KMS-11 (cell line): ENCODE data around the gene PTPN22.

ENCODE experiments used
- H2AFZ ChIP-seq: fragments of 200-600 bp; sonication (generic); 2 replicates; pipeline ENCODE4 v1.6.1; 2016; ENCODE audit warnings: antibody characterized with exemption, mixed run types, low read depth
- H3K27ac ChIP-seq: fragments of 200-600 bp; sonication (generic); 2 replicates; pipeline ENCODE4 v1.6.1; 2016; ENCODE audit warnings: mild to moderate bottlenecking, mixed run types
- H3K27me3 ChIP-seq: fragments of 200-600 bp; sonication (generic); 2 replicates; pipeline ENCODE4 v1.6.1; 2017; ENCODE audit warnings: mild to moderate bottlenecking, low read depth, mixed run types, moderate library complexity; ENCODE audit not compliant: insufficient read depth
- H3K36me3 ChIP-seq: fragments of 200-600 bp; sonication (generic); 2 replicates; pipeline ENCODE4 v1.6.1; 2017; ENCODE audit warnings: mild to moderate bottlenecking, mixed run types; ENCODE audit not compliant: insufficient read depth
- H3K4me1 ChIP-seq: fragments of 200-600 bp; sonication (generic); 2 replicates; pipeline ENCODE4 v1.6.1; 2016; ENCODE audit warnings: mild to moderate bottlenecking, low read depth, mixed run types; ENCODE audit not compliant: poor library complexity, severe bottlenecking
- H3K4me2 ChIP-seq: fragments of 200-600 bp; sonication (generic); 2 replicates; pipeline ENCODE4 v1.7.0; 2016; ENCODE audit warnings: mild to moderate bottlenecking, mixed run types
- H3K4me3 ChIP-seq: fragments of 200-600 bp; sonication (generic); IDR thresholded peaks from 2 replicates; pipeline ENCODE4 v1.6.1; 2017; ENCODE audit warnings: low read depth, low read length, mixed read lengths; ENCODE audit not compliant: insufficient read depth
- H3K79me2 ChIP-seq: fragments of 200-600 bp; sonication (generic); 2 replicates; pipeline ENCODE4 v1.6.1; 2016; ENCODE audit warnings: low read depth, mixed run types; ENCODE audit not compliant: insufficient read depth
- H3K9ac ChIP-seq: fragments of 200-600 bp; sonication (generic); 2 replicates; pipeline ENCODE4 v1.6.1; 2016; ENCODE audit warnings: mild to moderate bottlenecking, mixed run types
- H4K20me1 ChIP-seq: fragments of 200-600 bp; sonication (generic); 2 replicates; pipeline ENCODE4 v1.6.1; 2016; ENCODE audit warnings: mild to moderate bottlenecking, mixed run types; ENCODE audit not compliant: insufficient read depth
- TF ChIP-seq, protein P1 (sequence below): fragments of 200-600 bp; sonication (generic); conservative IDR thresholded peaks from 2 replicates; pipeline ENCODE4 v1.6.1; 2017; ENCODE audit warnings: low read depth, mild to moderate bottlenecking, antibody characterized with exemption, low read length, moderate library complexity, mixed read lengths

PTPN22 gene

GRCh38 chr1:113786069-113786468 lies 85.4 kb downstream of the PTPN22 start:
- no peak overlapping the region for H2AFZ ChIP-seq
- H3K4me2 ChIP-seq = peak overlapping the region; percentile 29
- H3K9ac ChIP-seq = no peak overlapping the region
- no peaks in the 10 kb centered on the region; the same call in 1 of the 2 replicates for H3K79me2 ChIP-seq
- H3K4me1 ChIP-seq = peaks cover 69% of the 10 kb centered on the region
- H3K27ac ChIP-seq = no peak overlapping the region
- no peaks in the 10 kb centered on the region for H3K36me3 ChIP-seq
- 0 out of 2 replicates have a peak, but pooled peaks cover 3% of the 10 kb centered on the region for H4K20me1 ChIP-seq
- TF ChIP-seq, protein P1, sequence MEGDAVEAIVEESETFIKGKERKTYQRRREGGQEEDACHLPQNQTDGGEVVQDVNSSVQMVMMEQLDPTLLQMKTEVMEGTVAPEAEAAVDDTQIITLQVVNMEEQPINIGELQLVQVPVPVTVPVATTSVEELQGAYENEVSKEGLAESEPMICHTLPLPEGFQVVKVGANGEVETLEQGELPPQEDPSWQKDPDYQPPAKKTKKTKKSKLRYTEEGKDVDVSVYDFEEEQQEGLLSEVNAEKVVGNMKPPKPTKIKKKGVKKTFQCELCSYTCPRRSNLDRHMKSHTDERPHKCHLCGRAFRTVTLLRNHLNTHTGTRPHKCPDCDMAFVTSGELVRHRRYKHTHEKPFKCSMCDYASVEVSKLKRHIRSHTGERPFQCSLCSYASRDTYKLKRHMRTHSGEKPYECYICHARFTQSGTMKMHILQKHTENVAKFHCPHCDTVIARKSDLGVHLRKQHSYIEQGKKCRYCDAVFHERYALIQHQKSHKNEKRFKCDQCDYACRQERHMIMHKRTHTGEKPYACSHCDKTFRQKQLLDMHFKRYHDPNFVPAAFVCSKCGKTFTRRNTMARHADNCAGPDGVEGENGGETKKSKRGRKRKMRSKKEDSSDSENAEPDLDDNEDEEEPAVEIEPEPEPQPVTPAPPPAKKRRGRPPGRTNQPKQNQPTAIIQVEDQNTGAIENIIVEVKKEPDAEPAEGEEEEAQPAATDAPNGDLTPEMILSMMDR = no peak
- H3K4me3 ChIP-seq = no peak overlapping the region
- no peaks in the 10 kb centered on the region for H3K27me3 ChIP-seq

DNA sequence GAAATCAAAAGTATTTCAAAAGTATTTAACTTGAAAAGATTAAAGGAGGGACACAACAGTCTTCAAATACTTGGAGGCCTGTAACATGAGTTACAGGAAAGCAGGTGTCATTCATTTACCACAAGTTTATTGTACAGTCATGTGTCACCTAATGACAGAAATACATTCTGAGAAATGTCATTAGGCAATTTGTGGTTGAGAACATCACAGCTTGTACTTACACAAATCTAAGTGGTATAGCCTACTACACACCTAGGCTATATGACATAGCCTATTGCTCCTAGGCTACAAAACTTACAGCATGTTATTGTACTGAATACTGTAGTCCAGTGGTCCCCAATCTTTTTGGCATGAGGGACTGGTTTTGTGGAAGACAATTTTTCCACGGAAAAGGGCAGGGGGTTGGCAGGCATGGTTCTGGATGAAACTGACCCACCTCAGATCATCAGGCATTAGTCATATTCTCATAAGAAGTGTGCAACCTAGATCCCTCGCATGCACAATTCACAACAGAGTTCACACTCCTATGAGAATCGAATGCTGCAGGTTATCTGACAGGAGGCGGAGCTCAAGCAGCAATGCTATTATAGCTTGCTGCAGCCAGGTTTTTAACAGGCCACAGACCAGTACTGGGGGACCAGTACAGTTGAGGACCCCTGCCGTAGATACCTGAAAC lies 87.3 kb downstream of the PTPN22 start:
- Histone ChIP-seq H3K4me3 (no peak overlapping the region), H3K27me3 (no peaks in the 10 kb centered on the region), H2AFZ (no peak overlapping the region), H3K79me2 (no peaks in the 10 kb centered on the region; the same call in 1 of the 2 replicates), H3K9ac (no peak overlapping the region), H3K4me1 (peaks cover 87% of the 10 kb centered on the region), H3K36me3 (no peaks in the 10 kb centered on the region), H4K20me1 (0 out of 2 replicates have a peak, but pooled peaks cover 5% of the 10 kb centered on the region), H3K27ac (peak overlapping the region; percentile 37; the same call in 1 of the 2 replicates), H3K4me2 (peak overlapping the region; percentile 36)
- TF ChIP-seq, protein P1 = no peak

- peak overlapping the region; percentile 36 for H3K4me2 ChIP-seq
- TF ChIP-seq, protein P1 = no peak
- H3K4me1 ChIP-seq = peaks cover 94% of the 10 kb centered on the region
- H3K9ac ChIP-seq = no peak overlapping the region
- H3K27me3 ChIP-seq = no peaks in the 10 kb centered on the region
- no peak overlapping the region for H3K4me3 ChIP-seq
- no peak overlapping the region for H2AFZ ChIP-seq
- 0 out of 2 replicates have a peak, but pooled peaks cover 5% of the 10 kb centered on the region for H4K20me1 ChIP-seq
- H3K27ac ChIP-seq = peak overlapping the region; percentile 37; the same call in 1 of the 2 replicates
- no peaks in the 10 kb centered on the region; the same call in 1 of the 2 replicates for H3K79me2 ChIP-seq
- H3K36me3 ChIP-seq = no peaks in the 10 kb centered on the region
Observed at GRCh38 chr1:113783254-113784103, 88.0 kb downstream of the PTPN22 start.

- Histone ChIP-seq H4K20me1 (0 out of 2 replicates have a peak, but pooled peaks cover 5% of the 10 kb centered on the region), H3K36me3 (no peaks in the 10 kb centered on the region)
Observed at GRCh38 chr1:113782406-113782805, 89.1 kb downstream of the PTPN22 start.

More at GRCh38 chr1:113782406-113782805, 89.1 kb downstream of the PTPN22 start:
- Histone ChIP-seq H3K27ac (no peak overlapping the region), H3K4me1 (peaks cover 90% of the 10 kb centered on the region), H2AFZ (no peak overlapping the region), H3K9ac (no peak overlapping the region), H3K27me3 (no peaks in the 10 kb centered on the region), H3K4me3 (no peak overlapping the region), H3K79me2 (no peaks in the 10 kb centered on the region; the same call in 1 of the 2 replicates), H3K4me2 (no peak overlapping the region)
- TF ChIP-seq, protein P1 = no peak
